COR-L47 (cell line): ENCODE data around the gene TMC7.
"Not testable (repeated sequence)": the region's sequence is repeated elsewhere in the genome, so short reads cannot be mapped to it uniquely, and the experiment has no call there.

ENCODE experiments used
- DNase-seq: peaks from one replicate; lab custom pipeline; 2025; lab: John Stamatoyannopoulos, UW

TMC7 gene

DNA sequence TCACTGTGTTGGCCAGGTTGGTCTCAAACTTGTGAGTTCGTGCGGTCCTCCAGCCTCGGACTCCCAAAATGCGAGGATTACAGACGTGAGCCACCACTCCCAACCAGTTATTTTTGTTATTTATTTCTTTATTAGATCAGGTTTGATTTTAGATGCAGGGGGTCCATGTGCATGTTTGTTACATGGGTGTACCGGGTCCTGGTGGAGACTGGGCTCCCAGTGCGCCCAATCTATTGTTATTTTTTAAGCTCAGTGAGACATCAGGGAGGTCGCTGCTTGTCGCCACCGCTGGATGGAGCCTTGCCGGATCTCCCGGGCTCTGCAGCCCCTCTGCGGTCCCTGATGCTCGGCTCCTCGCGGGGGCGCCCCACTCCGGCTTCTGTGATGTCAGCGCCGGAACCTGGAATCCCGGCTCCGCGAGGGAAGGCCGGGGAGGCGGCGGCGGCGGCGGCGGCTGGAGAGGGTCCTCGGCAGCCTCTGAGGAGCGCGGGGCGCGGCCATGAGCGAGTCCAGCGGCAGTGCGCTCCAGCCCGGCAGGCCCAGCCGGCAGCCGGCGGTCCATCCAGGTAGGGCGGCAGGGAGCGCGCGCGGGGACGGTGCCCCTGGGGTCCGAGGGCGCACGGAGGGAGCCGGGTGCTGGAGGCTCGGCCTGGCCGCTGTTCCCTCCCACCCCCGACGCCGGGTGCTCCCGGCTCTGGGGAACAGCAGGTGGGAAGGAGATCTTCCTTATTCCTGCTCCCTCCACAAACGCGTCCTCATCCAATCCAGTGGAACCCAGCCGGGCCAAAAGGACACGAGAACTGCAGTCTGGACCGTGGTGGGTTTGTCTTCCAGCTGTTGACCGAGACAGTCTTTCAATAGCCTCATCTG lies at the start of gene TMC7:
TMC7 (plus strand) TSS at position 370 of the 870 bp plus-strand sequence; CDS start at position 500, 130 bp downstream.
- DNase-seq: peak; percentile 86

DNA sequence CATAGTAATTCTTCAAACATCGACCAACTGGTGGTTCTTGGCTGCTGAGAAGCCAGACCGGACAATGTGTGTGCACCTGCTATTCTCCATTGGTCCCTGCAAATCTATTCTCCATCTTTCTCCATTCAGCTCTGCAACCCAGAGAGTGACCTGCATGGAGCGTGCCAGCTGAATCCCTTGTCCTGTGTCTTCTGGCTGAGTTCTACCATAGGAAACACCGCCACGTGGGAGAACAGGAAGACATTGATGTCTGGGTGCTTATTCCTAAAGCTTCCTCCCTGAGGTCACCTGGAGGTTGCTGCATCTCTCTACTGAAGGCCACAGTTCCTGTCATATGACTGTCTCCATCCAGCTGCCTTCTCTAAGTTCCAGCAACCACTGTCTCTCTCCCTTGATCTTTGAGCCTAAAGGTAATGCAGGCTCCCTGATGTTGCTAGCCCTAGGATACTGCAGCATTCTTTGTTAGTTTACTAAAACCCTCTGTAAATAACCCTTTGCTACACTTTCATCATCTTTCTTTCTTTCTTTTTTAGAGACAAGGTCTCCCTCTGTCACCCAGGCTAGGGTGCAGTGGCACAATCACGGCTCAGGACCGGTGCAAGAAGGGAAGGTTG lies 46.9 kb upstream of the TMC7 start:
- no peak for DNase-seq

DNA sequence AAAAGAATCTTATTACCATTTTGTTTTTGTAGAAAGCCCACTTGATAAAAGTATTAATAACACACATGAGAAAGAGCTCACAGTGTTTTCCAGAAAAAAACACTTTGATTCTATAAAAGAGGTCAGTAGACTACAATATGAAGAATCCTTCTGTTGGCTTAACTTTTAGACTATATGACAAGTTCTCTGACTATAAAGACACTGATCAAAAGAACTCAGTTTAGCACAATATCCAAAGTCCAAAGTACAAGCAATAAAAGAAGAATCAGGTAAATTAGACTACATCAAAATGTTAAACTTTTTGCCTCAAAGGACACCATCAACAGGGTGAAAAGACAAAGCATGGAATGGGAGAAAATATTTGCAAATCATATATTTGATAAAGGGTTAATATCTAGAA lies 46.3 kb upstream of the TMC7 start:
- DNase-seq: no peak

DNA sequence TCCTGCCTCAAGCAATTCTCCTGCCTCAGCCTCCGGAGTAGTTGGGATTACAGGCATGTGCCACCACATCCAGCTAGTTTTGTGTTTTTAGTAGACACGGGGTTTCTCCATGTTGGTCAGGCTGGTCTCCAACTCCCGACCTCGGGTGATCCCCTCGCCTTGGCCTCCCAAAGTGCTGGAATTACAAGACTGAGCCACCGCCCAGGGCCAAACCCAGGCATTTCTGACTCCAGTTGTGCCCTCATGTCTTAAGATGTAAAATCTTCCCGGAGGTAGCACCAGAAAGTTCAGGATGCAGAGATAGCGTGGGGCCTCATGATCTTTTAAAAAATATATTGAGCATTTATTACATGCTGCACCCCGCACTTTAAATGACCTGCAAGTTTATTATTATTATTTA lies 44.7 kb upstream of the TMC7 start:
- DNase-seq: no peak

DNA sequence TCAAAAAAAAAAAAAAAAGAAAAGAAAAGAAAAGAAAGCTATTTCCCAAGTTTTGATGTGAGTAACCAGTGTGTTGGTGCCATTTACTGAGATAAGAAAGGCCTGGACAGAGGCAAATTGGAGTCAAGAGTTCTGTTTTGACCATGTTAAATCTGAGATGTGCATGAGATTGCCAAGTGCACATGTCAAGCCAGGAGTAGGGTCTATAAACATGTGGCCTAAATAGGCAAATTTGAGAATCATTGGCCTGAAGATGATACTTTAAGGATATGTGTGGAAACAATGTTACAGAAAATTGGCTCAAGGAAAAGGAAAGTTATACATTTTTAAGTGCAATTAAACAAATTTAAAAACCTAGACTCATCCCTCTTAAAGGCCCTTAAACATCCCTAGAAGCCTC lies 42.3 kb upstream of the TMC7 start:
- DNase-seq: no peak

DNA sequence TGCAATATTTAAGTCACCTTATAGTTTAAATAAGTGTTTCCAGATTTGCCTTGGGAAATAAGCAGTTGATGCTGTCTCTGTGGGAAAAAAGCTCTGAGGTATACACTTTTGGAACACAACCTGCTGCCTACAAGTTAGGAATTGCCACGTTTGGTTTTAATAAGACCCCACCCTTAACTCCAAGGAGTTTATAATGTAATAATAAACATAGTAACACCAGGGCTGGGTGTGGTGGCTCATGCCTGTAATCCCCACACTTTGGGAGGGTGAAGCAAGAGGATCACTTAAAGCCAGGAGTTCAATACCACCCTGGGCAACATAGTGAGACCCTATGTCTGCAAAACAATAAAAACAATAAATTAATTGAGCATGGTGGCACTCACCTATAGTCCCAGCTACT lies 41.7 kb upstream of the TMC7 start:
- no peak for DNase-seq

DNA sequence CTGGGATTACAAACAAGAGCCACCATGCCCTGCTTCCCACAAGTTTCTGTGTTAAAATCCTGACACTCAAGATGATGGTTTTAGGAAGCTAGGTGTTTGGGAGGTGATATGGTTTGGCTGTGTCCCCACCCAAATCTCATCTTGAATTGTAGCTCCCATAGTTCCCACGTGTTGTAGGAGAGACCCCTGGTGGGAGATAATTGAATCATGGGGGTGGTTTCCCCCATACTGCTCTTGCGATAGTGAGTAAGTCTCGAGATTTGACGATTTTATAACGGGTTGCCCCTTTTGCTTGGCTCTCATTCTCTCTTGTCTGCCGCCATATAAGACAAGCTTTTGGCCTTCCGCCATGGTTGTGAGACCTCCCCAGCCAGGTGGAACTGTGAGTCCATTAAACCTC lies 40.3 kb upstream of the TMC7 start:
- no peak for DNase-seq

DNA sequence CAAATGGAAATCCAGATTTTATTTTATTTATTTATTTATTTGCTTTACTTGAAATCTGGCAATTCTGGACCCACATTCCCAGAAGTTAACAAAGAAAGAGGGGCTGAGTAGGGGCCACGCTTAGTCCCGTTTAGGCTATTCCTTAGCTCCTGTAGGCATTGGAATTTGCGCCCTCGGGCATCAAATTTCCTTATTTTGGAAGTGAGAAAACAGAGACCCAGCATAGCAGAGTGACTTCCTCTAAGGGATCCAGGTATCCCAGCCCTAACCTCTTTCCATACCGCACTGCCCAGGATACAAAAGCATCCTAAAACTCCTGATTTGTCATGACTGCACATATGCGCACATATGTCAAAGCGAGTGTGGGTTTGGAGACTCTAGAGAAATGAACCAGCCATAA lies 38.5 kb upstream of the TMC7 start:
- no peak for DNase-seq

DNA sequence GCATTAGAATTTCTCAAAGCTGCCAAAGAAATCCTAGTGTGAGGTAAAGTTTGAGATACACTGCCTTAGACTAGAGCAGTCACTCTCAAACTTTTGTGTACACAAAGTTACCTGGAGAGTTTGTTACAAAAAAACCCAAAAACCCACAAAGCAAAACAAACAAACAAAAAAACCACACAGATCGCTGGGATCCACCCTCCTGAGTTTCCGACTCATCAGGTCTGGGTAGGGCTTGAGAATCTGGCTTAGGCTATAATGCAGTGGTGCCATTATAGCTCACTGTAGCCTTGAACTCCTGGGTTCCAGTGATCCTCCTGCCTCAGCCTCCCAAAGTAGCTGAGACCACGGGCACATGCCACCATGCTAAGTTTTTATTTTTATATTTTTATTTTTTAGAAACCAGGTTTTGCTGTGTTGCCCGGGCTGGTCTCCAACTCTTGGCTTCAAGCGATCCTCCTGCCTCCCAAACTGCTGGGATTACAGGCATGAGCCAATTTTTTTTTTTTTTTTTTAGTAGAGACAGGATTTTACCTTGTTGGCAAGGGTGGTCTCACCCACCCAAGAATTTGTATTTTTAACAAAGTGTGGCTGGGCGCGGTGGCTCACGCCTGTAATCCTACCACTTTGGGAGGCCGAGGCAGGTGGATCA lies 35.2 kb upstream of the TMC7 start:
- no peak for DNase-seq

DNA sequence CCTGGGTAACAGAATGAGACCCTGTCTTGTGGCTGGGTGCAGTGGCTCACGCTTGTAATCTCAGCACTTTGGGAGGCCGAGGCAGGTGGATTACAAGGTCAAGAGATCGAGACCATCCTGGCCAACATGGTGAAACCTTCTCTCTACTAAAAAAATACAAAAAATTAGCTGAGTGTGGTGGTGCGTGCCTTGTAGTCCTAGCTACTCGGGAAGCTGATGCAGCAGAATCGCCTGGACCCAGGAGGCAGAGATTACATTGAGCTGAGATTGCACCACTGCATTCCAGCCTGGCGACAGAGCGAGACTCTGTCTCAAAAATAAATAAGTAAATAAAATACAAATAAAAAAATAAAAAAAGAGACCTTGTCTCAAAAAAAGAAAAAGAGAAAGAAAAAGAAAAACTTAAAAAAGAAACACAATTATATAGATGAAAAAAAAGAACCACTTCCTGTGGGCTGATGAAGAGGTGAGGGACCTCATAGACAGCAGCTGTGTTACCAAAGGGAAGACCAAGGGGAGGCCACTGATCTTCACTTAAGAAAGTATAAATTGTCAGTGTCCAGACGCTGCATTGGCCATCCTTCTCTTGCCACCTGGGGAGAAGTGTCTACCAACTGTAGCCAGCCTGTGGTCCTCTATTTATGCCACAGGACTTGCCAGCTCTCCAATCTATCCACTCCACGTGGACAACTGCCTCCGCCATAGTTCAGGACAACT lies 33.1 kb upstream of the TMC7 start:
- no peak for DNase-seq

DNA sequence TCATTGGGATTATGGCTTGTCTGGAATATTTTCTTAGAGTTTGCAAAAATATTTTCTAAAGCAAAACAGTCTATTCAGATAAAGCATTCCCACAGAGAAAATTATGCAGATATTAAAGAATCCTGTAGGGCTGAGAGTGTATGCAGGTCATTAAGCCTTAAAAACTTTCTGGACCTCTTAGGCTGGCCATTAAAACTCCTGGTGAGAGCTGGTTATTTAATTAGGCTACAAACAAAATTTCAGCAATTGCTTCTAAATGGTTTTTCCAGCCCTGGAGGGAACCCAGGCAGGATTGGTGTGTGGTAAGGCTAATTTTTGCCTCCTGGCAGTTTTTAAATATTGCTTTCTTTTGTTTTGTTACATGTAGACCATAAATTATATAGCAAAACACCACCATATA lies 30.2 kb upstream of the TMC7 start:
- no peak for DNase-seq

DNA sequence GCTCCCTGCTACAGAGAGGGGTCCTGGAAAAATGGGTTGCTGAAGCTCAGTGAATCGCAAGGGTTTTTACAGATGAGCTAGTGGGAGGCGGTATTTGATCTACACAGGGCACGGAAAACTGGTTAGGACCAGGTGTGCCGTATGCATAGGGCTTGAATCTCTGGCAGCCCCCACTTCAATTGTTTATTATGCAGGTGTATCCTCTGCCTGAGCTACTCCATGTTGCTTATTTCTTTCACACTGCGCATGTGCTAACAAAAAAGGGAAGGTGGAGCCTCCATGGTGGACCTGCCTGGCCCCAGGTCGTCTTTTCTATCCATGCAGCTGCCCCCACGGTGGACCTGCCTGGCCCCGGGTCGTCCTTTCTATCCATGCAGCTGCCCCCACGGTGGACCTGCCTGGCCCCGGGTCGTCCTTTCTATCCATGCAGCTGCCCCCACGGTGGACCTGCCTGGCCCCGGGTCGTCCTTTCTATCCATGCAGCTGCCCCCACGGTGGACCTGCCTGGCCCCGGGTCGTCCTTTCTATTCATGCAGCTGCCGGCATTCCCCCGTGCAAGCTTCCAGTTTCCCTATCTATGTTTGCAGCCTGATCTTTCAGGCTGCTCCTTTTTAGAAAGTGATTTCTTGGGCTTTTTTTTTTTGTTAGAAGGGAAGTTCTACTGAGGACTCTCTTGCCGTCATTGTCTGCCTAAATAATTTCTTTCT lies 27.7 kb upstream of the TMC7 start:
- DNase-seq: not testable (repeated sequence)

DNA sequence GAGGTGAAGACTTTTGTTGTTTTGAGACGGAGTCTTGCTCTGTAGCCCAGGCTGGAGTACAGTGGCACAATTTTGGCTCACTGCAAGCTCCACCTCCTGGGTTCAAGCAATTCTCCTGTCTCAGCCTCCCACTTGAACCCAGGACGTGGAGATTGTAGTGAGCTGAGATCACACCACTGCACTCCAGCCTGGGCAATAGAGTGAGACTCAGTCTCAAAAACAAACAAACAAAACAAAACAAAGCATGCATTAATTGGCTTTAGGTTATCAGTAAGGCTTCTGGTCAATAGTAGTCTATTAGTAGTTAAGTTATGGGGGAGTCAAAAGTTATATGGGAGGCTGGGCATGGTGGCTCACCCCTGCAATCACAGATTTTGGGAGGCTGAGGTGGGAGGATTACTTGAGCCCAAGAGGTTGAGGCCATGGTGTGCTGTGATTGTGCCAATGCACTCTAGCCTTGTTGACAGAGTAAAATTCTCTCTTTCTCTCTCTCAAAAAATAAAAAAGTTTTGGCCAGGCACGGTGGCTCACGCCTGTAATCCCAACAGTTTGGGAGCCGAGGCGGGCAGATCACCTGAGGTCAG lies 27.0 kb upstream of the TMC7 start:
- not testable (repeated sequence) for DNase-seq

DNA sequence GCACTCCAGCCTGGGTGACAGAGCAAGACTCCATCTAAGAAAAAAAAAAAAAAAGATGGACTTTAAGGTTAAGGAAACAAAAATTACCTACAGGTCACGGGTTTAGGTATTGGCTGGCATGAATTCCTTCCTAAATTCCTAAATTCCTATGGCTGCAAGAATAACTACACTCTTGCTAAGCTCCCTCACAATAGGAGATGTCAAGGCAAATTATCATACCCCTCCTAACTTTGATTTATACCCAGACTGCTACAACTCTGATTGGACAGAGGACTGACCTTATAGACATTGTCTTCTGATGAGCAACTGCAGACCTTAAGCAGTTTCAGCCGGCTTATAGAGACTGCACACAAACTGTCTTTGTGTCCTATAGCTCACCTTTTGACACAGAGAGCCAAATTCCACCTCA lies 25.1 kb upstream of the TMC7 start:
- DNase-seq: no peak

DNA sequence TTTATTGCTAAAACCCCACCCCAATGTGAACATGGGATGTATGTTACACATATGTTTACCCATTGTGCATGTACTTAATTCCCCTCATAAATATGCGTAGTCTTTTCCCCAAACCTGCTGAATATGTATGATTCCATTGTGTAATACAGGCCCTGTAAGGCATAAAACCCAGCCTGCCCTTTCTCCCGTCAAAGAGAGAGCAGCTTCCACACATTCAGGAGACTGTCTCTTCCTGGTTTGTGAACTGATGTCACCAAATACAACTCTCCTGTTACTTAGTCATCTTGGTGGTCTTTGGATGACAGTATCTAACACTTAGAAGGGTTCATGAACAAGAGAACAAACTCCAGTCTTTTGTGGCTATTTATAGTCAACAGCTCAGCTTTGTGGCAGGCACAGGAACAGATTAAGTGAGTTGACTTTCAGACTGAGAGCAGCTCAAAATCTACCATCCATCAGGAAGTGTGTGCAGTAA lies 24.7 kb upstream of the TMC7 start:
- no peak for DNase-seq

DNA sequence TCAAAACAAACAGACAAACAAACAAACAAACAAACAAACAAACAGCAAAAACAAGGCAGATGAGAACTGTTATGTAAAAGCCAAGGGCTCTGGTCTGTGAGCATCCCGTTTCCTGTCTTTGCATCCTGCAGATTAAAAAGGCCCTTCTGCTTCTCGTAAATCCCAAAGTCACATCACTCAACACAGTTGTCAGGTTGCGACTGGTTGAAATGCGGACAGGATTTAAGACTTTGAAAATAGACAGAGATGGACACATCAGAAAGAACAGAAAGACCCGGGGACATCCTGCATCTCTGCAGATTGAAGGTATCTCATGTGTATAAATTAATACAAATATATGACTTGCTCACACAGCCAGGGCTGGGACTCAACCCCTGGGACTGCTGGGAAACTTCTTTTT lies 18.2 kb upstream of the TMC7 start:
- no peak for DNase-seq

DNA sequence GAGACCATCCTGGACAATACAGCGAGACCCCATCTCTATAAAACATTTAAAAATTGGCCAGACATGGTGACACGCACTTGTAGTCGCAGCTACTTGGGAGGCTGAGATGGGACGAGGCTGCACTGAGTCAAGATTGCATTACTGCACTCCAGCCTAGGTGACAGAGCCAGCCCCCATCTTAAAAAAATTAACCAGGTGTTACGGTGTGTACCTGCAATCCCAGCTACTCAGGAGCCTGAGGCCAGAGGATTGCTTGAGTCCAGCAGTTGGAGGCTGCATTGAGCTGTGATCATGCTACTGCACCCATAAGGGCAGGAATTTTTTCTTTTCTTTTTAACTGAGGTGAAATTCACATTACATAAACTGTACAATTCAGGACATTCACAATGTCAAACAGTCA lies 16.9 kb upstream of the TMC7 start:
- DNase-seq: no peak

DNA sequence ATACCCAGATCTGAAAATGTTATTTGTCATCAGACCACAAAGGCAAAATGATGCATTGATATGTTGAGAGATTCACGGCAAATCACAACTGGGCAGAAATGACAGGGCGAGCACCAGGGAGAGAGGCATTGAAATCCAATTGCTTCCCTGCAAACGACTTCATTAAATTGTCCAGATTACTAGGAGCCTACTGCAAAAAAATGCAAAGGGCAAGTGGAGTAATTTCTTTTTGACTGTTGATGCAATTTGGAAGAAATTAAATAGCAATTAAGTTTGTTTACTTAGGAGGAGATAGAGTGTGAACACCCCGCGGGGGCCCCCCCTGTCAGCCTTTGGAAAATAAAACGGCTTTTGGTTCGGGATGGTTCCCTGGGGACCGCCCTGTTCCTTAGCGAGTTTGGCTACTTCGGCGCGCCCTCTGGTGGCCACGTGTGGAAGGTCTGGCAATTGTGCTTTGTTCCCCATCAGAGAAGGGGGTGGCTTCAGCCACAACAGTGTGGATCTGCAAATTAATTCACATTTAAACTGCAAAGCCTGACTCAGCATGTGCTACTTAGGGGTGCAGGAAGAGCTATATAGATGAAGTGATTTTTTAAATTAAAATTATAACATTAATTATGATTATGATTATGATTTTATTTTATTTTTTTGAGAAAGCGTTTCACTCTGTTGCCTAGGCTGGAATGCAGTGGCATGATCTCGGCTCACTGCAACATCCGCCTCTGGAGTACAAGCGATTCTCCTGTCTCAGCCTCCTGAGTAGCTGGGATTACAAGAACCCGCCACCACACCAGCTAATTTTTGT lies 14.5 kb upstream of the TMC7 start:
- DNase-seq: peak; percentile 78

DNA sequence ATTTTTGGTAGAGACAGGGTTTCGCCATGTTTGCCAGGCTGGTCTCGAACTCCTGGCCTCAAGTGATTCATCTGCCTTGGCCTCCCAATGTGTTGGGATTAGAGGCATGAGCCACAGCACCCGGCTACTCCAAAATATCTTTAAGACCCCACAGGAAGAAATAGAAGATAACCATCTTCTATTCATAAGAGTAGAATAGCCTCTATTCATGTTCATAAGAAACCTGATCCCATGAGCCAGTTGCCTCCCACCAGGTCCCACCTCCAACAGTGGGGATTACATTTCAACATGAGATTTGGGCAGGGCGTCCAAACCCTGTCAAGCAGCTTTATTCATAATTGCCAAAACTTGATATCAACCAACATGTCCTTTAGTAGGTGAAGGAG lies 13.9 kb upstream of the TMC7 start:
- DNase-seq: no peak

DNA sequence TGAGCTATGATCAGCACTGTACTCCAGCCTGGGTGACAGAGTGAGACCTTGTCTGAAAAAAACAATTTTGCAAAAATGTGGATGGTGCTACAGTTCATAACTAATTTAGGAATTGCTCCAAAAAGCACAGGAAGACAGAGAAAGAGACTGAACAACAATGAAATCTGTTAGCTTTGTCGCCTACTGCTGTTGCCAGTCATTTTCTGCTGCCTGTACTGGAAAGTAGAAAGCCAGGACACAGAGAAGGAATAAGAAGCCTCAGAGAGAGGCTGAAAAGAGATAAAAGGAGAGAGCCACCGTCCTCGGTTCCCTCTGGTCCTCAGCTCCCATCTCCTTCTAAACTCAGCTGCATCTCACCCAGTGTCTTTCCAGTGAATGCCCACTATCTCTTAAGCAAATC lies 8.6 kb upstream of the TMC7 start:
- no peak for DNase-seq

DNA sequence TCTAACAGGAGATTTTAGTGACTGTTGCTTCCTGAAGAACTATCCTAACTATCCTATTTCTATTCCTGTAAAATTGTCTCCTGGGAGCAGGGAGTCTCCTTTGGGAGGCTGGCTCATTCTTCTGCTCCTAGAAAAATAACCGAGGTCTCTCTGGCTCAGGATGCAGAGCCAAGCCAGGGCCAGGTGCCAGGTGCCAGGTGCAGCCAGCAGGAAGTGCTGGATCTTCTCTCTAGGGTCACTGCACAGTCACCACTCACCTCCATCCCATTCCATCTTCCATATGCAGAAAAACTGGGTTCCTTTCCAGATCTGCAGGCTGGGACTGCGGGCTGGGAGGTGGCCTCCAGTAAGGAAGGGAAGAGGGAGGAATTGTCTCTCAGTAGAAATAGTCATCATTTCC lies 3.8 kb upstream of the TMC7 start:
- DNase-seq: peak; percentile 4
